ENCODE data around the gene UROD.
"Not testable (repeated sequence)": the region's sequence is repeated elsewhere in the genome, so short reads cannot be mapped to it uniquely, and the experiment has no call there.

Gene UROD

GRCh38 chr1:45033356-45033755 is 21.3 kb downstream of the UROD start:
- in situ Hi-C loops (cut with MboI; ENCODE audit: low pct_unique_long_range_greater_than_20kb, low sequenced_read_pairs), result no loop called here
- no peak for DNase-seq

DNA sequence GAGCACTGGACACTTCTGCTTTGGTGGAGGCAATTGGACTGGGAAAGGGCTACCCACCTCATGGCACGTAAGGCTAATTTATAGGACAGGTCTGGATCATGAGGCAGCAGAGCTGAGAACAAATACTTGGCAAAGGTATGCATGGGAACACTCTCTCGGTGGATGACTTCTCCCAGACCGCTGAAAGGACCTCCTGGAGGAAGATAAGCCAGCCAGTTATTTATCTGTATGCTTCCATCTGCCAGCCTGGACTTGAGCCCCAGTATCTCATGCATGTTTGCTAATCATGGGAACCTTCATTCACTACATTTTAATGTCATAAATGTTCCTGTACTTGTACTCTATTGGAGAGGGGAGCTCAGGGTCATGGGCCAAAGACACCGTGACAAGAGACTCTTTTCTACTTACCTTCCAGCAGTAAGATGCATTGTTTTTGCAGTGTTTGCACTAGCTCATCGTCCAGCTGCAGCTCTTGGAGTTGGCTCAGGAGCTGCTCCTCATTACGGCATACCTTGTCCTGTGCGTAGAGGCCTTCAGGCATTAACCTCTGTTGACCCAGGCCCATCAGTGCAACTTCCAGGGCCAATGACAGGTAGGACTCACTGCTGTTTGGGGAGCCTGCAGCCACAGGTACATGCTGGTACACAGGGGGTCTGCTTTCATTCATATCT is 23.7 kb downstream of the UROD start:
- no peak for DNase-seq
- in situ Hi-C loops (cut with MboI; ENCODE audit: low pct_unique_long_range_greater_than_20kb, low sequenced_read_pairs), result no loop called here

DNA sequence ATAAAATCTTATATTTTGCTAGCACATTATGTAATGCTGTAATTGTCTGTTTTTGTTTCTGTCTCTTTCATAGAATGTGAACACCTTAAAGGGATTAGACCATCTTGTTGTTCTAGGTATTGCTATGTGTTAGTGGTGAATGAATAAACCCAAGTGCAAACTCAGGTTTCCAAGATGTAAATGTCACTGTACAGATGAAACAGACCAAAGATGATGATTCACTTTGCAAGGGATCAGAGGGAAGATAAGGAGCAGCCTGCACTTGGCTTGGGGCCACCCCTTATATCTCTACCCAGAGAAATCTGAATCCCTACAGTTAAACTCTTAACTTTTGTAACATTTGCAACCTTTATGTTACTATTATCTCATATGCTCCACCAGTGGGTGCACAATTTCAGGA is 25.4 kb downstream of the UROD start:
- in situ Hi-C loops (cut with MboI; ENCODE audit: low pct_unique_long_range_greater_than_20kb, low sequenced_read_pairs), result no loop called here
- no peak for DNase-seq

- DNase-seq, result no peak
- in situ Hi-C loops (cut with MboI; ENCODE audit: low pct_unique_long_range_greater_than_20kb, low sequenced_read_pairs), result no loop called here
Observed at GRCh38 chr1:45038240-45038639, 26.2 kb downstream of the UROD start.

GRCh38 chr1:45038661-45039364 is 26.8 kb downstream of the UROD start:
- no peak for DNase-seq
- in situ Hi-C loops (cut with MboI; ENCODE audit: low pct_unique_long_range_greater_than_20kb, low sequenced_read_pairs), result no loop called here

- in situ Hi-C loops (cut with MboI; ENCODE audit: low pct_unique_long_range_greater_than_20kb, low sequenced_read_pairs), result no loop called here
- DNase-seq, result no peak
Observed at GRCh38 chr1:45040297-45040696, 28.2 kb downstream of the UROD start.

- in situ Hi-C loops (cut with MboI; ENCODE audit: low pct_unique_long_range_greater_than_20kb, low sequenced_read_pairs), result no loop called here
- DNase-seq, result no peak
Observed at GRCh38 chr1:45043094-45043493, 31.0 kb downstream of the UROD start.

DNA sequence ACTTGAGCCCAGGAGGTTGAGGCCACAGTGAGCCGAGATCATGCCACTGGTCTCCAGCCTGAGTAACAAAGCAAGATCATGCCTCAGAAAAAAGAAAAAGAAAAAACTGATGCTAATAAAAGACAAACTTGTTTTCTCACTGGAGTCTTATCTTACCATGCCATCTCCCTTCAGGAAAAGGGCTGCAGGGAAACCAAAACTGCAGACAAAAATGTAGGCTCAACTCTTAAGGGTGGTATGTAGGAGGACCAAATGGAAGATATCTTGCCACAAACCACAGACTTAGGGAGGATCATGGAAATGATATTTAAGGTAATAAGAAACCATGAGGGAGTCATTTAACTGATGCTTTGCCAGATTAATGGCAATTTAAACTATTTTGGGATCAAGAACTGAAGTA is 32.9 kb downstream of the UROD start:
- in situ Hi-C loops (cut with MboI; ENCODE audit: low pct_unique_long_range_greater_than_20kb, low sequenced_read_pairs), result no loop called here
- no peak for DNase-seq

GRCh38 chr1:45047032-45047431 is 35.0 kb downstream of the UROD start:
- in situ Hi-C loops (cut with MboI; ENCODE audit: low pct_unique_long_range_greater_than_20kb, low sequenced_read_pairs), result no loop called here
- DNase-seq, result no peak

DNA sequence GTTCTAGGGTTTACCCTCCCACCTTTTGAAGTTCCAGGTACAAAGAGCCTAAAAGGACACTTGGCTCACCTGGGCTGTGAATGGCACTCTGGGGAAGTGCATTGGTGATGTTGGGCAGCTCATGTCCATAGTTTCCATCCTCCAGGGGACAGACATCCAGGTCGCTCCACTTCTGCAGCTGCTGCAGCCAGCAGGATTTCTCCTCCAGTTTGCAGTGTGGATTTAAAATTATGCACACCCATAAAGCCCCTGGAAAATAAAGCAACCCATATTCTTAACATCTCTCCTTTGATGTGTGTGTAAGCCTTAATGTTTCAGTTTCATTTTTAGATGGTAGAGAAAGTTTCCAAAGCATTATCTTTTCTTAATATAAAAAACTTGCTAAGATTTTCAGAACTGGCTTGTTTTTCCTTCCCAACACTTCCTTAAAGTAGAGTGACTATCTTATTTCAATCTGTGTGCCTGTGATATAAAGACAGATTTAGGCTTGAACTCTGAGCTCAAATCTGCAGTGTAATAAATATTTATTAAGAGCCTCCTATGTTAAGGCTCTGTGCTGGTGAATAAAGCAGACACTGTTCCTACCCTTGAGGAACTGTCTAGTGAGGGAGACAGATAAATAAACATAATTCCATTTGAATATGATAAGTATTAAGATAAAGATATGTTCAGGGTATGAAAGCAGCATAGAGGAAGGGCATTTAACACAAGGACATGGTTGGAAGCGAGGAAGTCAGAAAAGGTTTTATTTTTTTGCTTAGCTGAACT is 39.1 kb downstream of the UROD start:
- in situ Hi-C loops (cut with MboI; ENCODE audit: low pct_unique_long_range_greater_than_20kb, low sequenced_read_pairs), result no loop called here
- DNase-seq, result no peak

GRCh38 chr1:45057542-45057941 is 45.5 kb downstream of the UROD start:
- no peak for DNase-seq
- in situ Hi-C loops (cut with MboI; ENCODE audit: low pct_unique_long_range_greater_than_20kb, low sequenced_read_pairs), result no loop called here

GRCh38 chr1:45059829-45060228 is 47.8 kb downstream of the UROD start:
- in situ Hi-C loops (cut with MboI; ENCODE audit: low pct_unique_long_range_greater_than_20kb, low sequenced_read_pairs), result no loop called here

GRCh38 chr1:45062463-45062862 is 50.4 kb downstream of the UROD start:
- DNase-seq; in situ Hi-C loops (cut with MboI; ENCODE audit: low pct_unique_long_range_greater_than_20kb, low sequenced_read_pairs): not testable (repeated sequence)

More at GRCh38 chr1:45059829-45060228, 47.8 kb downstream of the UROD start:
- no peak for DNase-seq

- in situ Hi-C loops (cut with MboI; ENCODE audit: low pct_unique_long_range_greater_than_20kb, low sequenced_read_pairs), result no loop called here
- no peak for DNase-seq
Observed at GRCh38 chr1:45065083-45065482, 53.0 kb downstream of the UROD start.

Measured in KBM-7 (cell line).